ENCODE data around the gene CD48.

CD48 gene, protein sequence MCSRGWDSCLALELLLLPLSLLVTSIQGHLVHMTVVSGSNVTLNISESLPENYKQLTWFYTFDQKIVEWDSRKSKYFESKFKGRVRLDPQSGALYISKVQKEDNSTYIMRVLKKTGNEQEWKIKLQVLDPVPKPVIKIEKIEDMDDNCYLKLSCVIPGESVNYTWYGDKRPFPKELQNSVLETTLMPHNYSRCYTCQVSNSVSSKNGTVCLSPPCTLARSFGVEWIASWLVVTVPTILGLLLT

DNA sequence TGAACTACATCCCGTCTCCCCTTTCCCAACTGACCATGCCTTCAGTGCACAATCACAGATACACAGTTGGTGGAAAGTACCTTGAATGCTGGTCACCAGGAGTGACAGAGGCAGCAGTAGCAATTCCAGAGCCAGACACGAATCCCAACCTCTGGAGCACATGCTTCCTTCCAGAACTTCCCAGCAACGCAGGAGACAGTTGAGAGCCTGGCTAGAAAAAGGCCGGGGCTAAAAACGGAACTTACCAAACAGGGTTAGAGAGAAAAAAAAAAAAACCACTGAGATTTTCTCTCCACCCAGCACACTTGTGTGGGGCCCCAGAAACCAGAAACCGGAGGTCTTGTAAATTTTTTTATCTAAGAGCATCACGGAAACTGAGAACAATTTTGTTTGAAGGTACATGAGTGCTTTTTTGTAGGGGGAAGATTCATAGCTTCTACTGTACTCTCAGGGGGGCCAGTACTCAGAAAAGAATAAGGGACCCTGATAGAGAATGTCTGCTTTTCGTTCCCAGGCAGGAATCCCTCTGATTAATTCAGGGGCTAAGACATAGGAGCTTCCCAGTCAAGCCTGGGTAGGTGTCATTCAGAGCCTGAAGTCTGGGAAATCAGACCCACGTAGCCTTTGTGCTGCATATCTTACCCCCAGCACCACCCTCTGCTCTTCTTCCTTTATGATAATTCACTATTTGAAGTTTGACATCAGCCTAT lies at the start of gene CD48:
Gene CD48, minus strand, starts transcription at position 221 of the 710 bp plus-strand sequence. Its CDS starts 59 bp downstream, at position 162.
- no peaks in the 10 kb centered on the region for H3K9me3 ChIP-seq
- peak within 1 kb of the TSS; percentile 75 to 90 for H3K4me3 ChIP-seq (ENCODE audit: low read depth in 1 of 2, low read length in 1 of 2)
- peaks cover 79% of the 10 kb centered on the region in 2 experiments for H3K4me1 ChIP-seq (ENCODE audit: control insufficient read depth in 1 of 2, insufficient read depth in 1 of 2, low read depth in 1 of 2, low read length in 1 of 2)
- H3K27me3 ChIP-seq: no peaks in the 10 kb centered on the region
- H3K27ac ChIP-seq: peak within 1 kb of the TSS; percentile 87
- TF ChIP-seq, protein P1, sequence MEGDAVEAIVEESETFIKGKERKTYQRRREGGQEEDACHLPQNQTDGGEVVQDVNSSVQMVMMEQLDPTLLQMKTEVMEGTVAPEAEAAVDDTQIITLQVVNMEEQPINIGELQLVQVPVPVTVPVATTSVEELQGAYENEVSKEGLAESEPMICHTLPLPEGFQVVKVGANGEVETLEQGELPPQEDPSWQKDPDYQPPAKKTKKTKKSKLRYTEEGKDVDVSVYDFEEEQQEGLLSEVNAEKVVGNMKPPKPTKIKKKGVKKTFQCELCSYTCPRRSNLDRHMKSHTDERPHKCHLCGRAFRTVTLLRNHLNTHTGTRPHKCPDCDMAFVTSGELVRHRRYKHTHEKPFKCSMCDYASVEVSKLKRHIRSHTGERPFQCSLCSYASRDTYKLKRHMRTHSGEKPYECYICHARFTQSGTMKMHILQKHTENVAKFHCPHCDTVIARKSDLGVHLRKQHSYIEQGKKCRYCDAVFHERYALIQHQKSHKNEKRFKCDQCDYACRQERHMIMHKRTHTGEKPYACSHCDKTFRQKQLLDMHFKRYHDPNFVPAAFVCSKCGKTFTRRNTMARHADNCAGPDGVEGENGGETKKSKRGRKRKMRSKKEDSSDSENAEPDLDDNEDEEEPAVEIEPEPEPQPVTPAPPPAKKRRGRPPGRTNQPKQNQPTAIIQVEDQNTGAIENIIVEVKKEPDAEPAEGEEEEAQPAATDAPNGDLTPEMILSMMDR (IDR thresholded peaks at IDR 0.05): no peak
- H3K36me3 ChIP-seq: no peaks in the 10 kb centered on the region

DNA sequence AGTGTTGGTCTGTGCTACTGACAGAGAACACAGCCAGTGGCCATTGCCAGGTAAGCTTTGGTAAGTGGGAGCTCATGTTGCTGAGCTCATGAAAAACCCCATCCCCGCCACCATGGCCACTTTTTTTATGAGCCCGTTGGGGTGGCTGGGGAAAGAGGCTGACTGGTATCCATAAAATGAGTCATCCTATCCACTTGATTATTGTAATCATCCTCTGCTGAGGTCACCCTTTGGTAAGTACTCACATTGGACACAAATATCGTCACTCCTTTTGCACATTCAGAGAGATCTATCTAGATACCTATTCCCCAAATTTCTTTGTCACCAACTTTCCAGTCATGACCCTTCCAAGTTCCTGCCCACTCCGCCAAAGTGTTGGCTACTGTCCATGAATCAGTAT lies 49.4 kb upstream of the CD48 start:
- no peaks in the 10 kb centered on the region for H3K9me3 ChIP-seq
- TF ChIP-seq, protein P1 (IDR thresholded peaks at IDR 0.05): no peak

DNA sequence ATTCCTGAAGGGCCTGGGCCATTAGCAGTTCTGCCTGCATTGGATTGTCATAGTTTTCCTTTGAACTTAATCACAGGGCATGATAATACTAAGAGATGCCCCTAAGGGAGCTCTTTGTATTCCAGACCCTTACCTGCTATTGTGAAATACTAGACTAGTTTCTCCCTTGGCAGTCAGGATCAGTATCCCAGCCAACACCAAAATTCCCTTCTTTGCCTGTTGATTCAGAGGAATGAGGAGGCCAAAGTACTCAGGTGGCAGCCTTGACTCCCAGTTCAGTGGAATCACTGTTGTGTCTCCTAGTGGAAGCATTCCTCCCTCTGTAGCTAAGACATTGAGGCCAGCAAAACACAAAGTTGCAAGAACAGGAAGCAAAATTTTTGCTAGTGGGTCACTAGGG lies 48.1 kb upstream of the CD48 start:
- TF ChIP-seq, protein P1 (IDR thresholded peaks at IDR 0.05): no peak
- no peaks in the 10 kb centered on the region for H3K27me3 ChIP-seq
- H3K27ac ChIP-seq: no peak overlapping the region
- H3K9me3 ChIP-seq: no peaks in the 10 kb centered on the region
- no peak overlapping the region for H3K4me3 ChIP-seq (ENCODE audit: low read depth in 1 of 2, low read length in 1 of 2)
- H3K4me1 ChIP-seq (ENCODE audit: control insufficient read depth in 1 of 2, insufficient read depth in 1 of 2, low read depth in 1 of 2, low read length in 1 of 2): no peaks in the 10 kb centered on the region
- H3K36me3 ChIP-seq: no peaks in the 10 kb centered on the region

More for the DNA sequence above, 49.4 kb upstream of the CD48 start:
- H3K4me1 ChIP-seq (ENCODE audit: control insufficient read depth in 1 of 2, insufficient read depth in 1 of 2, low read depth in 1 of 2, low read length in 1 of 2): no peaks in the 10 kb centered on the region
- H3K27ac ChIP-seq: no peak overlapping the region
- no peak overlapping the region for H3K4me3 ChIP-seq (ENCODE audit: low read depth in 1 of 2, low read length in 1 of 2)
- no peaks in the 10 kb centered on the region for H3K36me3 ChIP-seq
- no peaks in the 10 kb centered on the region for H3K27me3 ChIP-seq

DNA sequence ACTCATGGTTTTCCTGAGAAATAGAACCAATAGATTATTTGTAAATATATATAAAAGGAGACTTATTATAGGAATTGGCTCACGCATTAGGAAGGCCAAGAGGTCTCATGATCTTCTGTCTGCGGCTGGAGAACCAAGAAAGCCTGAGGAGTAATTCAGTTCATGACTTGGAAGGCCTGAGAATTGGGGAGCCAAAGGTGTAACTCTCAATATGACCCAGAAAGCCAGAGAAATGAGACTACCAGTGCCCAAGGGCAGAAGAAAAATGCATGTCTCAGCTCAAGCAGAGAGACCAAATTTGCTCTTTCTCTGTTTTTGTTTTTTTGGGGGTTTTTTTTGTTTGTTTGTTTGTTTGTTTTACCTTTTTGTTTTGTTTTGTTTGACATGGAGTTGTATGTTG lies 46.9 kb upstream of the CD48 start:
- Histone ChIP-seq H3K27ac (no peak overlapping the region), H3K4me3 (ENCODE audit: low read depth in 1 of 2, low read length in 1 of 2) (no peak overlapping the region), H3K4me1 (ENCODE audit: control insufficient read depth in 1 of 2, insufficient read depth in 1 of 2, low read depth in 1 of 2, low read length in 1 of 2) (no peaks in the 10 kb centered on the region), H3K9me3 (no peaks in the 10 kb centered on the region), H3K36me3 (no peaks in the 10 kb centered on the region), H3K27me3 (no peaks in the 10 kb centered on the region)
- TF ChIP-seq, protein P1 (IDR thresholded peaks at IDR 0.05): no peak

DNA sequence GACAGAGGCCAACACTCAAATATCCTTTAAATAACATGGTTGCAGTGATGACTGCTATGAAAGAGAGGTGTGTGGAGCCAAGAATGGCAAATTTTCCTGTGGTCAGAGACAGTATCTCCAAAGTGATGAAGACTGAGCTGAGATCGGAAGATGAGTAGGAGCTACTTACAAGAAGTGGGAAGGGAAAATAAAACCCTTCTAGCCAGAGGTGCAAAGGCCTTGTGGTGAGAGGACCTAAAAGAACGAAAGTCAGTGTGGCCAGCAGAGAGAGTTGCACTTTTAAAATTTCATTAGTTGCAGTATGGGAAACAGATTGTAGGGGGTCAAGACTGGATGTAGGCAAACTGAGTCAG lies 45.2 kb upstream of the CD48 start:
- H3K36me3 ChIP-seq: no peaks in the 10 kb centered on the region
- TF ChIP-seq, protein P1 (IDR thresholded peaks at IDR 0.05): no peak
- H3K4me1 ChIP-seq (ENCODE audit: control insufficient read depth in 1 of 2, insufficient read depth in 1 of 2, low read depth in 1 of 2, low read length in 1 of 2): no peaks in the 10 kb centered on the region
- H3K27me3 ChIP-seq: no peaks in the 10 kb centered on the region
- H3K9me3 ChIP-seq: no peaks in the 10 kb centered on the region
- H3K4me3 ChIP-seq (ENCODE audit: low read depth in 1 of 2, low read length in 1 of 2): no peak overlapping the region
- no peak overlapping the region for H3K27ac ChIP-seq
